ENCODE data around the gene SNTB2.

Gene SNTB2

GRCh38 chr16:69241926-69242325 is 55.0 kb downstream of the SNTB2 start:
- no peak overlapping the region for H4K8ac ChIP-seq (ENCODE audit: low read depth, low read length)
- no peaks in the 10 kb centered on the region for H3K79me1 ChIP-seq (ENCODE audit: low read depth, low read length)
- H3K23ac ChIP-seq (ENCODE audit: low read depth, low read length, poor library complexity): no peak overlapping the region
- H2AFZ ChIP-seq (ENCODE audit: low read length): no peak overlapping the region
- no peak overlapping the region for H3K18ac ChIP-seq (ENCODE audit: low read length)
- H3K4me1 ChIP-seq (ENCODE audit: control insufficient read depth in 2 of 2, insufficient read depth in 1 of 2, low read depth in 1 of 2, low read length in 2 of 2): peaks cover 0 to 6% of the 10 kb centered on the region in 2 donors
- no peak overlapping the region for H3K27ac ChIP-seq (replicated peaks; ENCODE audit: low read length)
- H2BK5ac ChIP-seq (ENCODE audit: low read length): no peak overlapping the region
- WGBS, 2 donors (ENCODE audit: extremely low coverage in 2 of 2, insufficient read length in 2 of 2, insufficient replicate concordance in 1 of 2): no CpG with 5 or more reads among the region's 4 CpGs
- H3K4me3 ChIP-seq (ENCODE audit: low read length in 2 of 2): no peak overlapping the region
- no peak overlapping the region for H3K14ac ChIP-seq (ENCODE audit: low read length)
- no peak overlapping the region for H2BK12ac ChIP-seq (ENCODE audit: low read length)
- H3K36me3 ChIP-seq (replicated peaks in 1 of 2; ENCODE audit: control insufficient read depth in 2 of 2, insufficient read depth in 2 of 2, low read length in 2 of 2): peaks cover 3 to 20% of the 10 kb centered on the region in 2 donors
- H2BK120ac ChIP-seq (ENCODE audit: low read depth, low read length): no peak overlapping the region
- no peak for DNase-seq (ENCODE audit: low spot score)
- no peak overlapping the region for H3K4ac ChIP-seq (ENCODE audit: low read length)
- H2BK15ac ChIP-seq (ENCODE audit: low read length): no peak overlapping the region
- no peak overlapping the region for H3K9ac ChIP-seq (ENCODE audit: low read depth, low read length, poor library complexity)
- H3K27me3 ChIP-seq (ENCODE audit: control insufficient read depth in 3 of 3, insufficient read depth in 3 of 3, low read depth in 1 of 3, low read length in 3 of 3): no peaks in the 10 kb centered on the region
- H2AK5ac ChIP-seq (ENCODE audit: low read depth, low read length): no peak overlapping the region
- no peak overlapping the region for H3K4me2 ChIP-seq (ENCODE audit: insufficient read depth, low read length, poor library complexity, severe bottlenecking)
- no peak overlapping the region for H4K91ac ChIP-seq (ENCODE audit: low read depth, low read length, poor library complexity)
- peaks cover 0 to 5% of the 10 kb centered on the region in 2 donors for H3K9me3 ChIP-seq (replicated peaks in 1 of 2; ENCODE audit: control insufficient read depth in 2 of 2, insufficient read depth in 1 of 2, low read depth in 1 of 2, low read length in 2 of 2)

- Histone ChIP-seq H3K4me2 (ENCODE audit: insufficient read depth, low read length, poor library complexity, severe bottlenecking) (no peak overlapping the region), H3K4me3 (ENCODE audit: low read length in 2 of 2) (no peak overlapping the region), H2AK5ac (ENCODE audit: low read depth, low read length) (no peak overlapping the region), H3K18ac (ENCODE audit: low read length) (no peak overlapping the region), H3K9me3 (replicated peaks in 1 of 2; ENCODE audit: control insufficient read depth in 2 of 2, insufficient read depth in 1 of 2, low read depth in 1 of 2, low read length in 2 of 2) (peaks cover 0 to 5% of the 10 kb centered on the region in 2 donors), H3K4me1 (ENCODE audit: control insufficient read depth in 2 of 2, insufficient read depth in 1 of 2, low read depth in 1 of 2, low read length in 2 of 2) (peaks cover 0 to 6% of the 10 kb centered on the region in 2 donors), H3K27ac (replicated peaks; ENCODE audit: low read length) (no peak overlapping the region), H3K79me1 (ENCODE audit: low read depth, low read length) (no peaks in the 10 kb centered on the region), H4K8ac (ENCODE audit: low read depth, low read length) (no peak overlapping the region), H3K9ac (ENCODE audit: low read depth, low read length, poor library complexity) (no peak overlapping the region), H2BK5ac (ENCODE audit: low read length) (no peak overlapping the region), H2BK120ac (ENCODE audit: low read depth, low read length) (no peak overlapping the region), H3K14ac (ENCODE audit: low read length) (no peak overlapping the region), H4K91ac (ENCODE audit: low read depth, low read length, poor library complexity) (no peak overlapping the region), H2BK15ac (ENCODE audit: low read length) (no peak overlapping the region), H2BK12ac (ENCODE audit: low read length) (no peak overlapping the region), H3K23ac (ENCODE audit: low read depth, low read length, poor library complexity) (no peak overlapping the region), H3K4ac (ENCODE audit: low read length) (no peak overlapping the region), H2AFZ (ENCODE audit: low read length) (no peak overlapping the region), H3K36me3 (replicated peaks in 1 of 2; ENCODE audit: control insufficient read depth in 2 of 2, insufficient read depth in 2 of 2, low read length in 2 of 2) (peaks cover 3 to 35% of the 10 kb centered on the region in 2 donors), H3K27me3 (ENCODE audit: control insufficient read depth in 3 of 3, insufficient read depth in 3 of 3, low read depth in 1 of 3, low read length in 3 of 3) (no peaks in the 10 kb centered on the region)
- DNase-seq (ENCODE audit: low spot score): no peak
- WGBS, 2 donors (ENCODE audit: extremely low coverage in 2 of 2, insufficient read length in 2 of 2, insufficient replicate concordance in 1 of 2): no CpG with 5 or more reads among the region's 2 CpGs
Observed at GRCh38 chr16:69243479-69243878, 56.5 kb downstream of the SNTB2 start.

- no peak overlapping the region for H3K4me3 ChIP-seq (ENCODE audit: low read length in 2 of 2)
- H3K79me1 ChIP-seq (ENCODE audit: low read depth, low read length): no peaks in the 10 kb centered on the region
- H3K14ac ChIP-seq (ENCODE audit: low read length): no peak overlapping the region
- H3K4ac ChIP-seq (ENCODE audit: low read length): no peak overlapping the region
- H2BK5ac ChIP-seq (ENCODE audit: low read length): no peak overlapping the region
- H2AFZ ChIP-seq (ENCODE audit: low read length): no peak overlapping the region
- H4K8ac ChIP-seq (ENCODE audit: low read depth, low read length): no peak overlapping the region
- no peak overlapping the region for H4K91ac ChIP-seq (ENCODE audit: low read depth, low read length, poor library complexity)
- H2BK15ac ChIP-seq (ENCODE audit: low read length): no peak overlapping the region
- WGBS, 2 donors (ENCODE audit: extremely low coverage in 2 of 2, insufficient read length in 2 of 2, insufficient replicate concordance in 1 of 2): no CpG with 5 or more reads among the region's 1 CpG
- H3K27me3 ChIP-seq (ENCODE audit: control insufficient read depth in 3 of 3, insufficient read depth in 3 of 3, low read depth in 1 of 3, low read length in 3 of 3): no peaks in the 10 kb centered on the region
- no peak overlapping the region for H2BK12ac ChIP-seq (ENCODE audit: low read length)
- H3K4me2 ChIP-seq (ENCODE audit: insufficient read depth, low read length, poor library complexity, severe bottlenecking): no peak overlapping the region
- H3K4me1 ChIP-seq (ENCODE audit: control insufficient read depth in 2 of 2, insufficient read depth in 1 of 2, low read depth in 1 of 2, low read length in 2 of 2): peaks cover 0 to 6% of the 10 kb centered on the region in 2 donors
- no peak overlapping the region for H2BK120ac ChIP-seq (ENCODE audit: low read depth, low read length)
- H3K9ac ChIP-seq (ENCODE audit: low read depth, low read length, poor library complexity): no peak overlapping the region
- no peak overlapping the region for H3K27ac ChIP-seq (replicated peaks; ENCODE audit: low read length)
- DNase-seq (ENCODE audit: low spot score): no peak
- H2AK5ac ChIP-seq (ENCODE audit: low read depth, low read length): no peak overlapping the region
- H3K36me3 ChIP-seq (replicated peaks in 1 of 2; ENCODE audit: control insufficient read depth in 2 of 2, insufficient read depth in 2 of 2, low read length in 2 of 2): peaks cover 3 to 39% of the 10 kb centered on the region in 2 donors
- peaks cover 0 to 5% of the 10 kb centered on the region in 2 donors for H3K9me3 ChIP-seq (replicated peaks in 1 of 2; ENCODE audit: control insufficient read depth in 2 of 2, insufficient read depth in 1 of 2, low read depth in 1 of 2, low read length in 2 of 2)
- H3K18ac ChIP-seq (ENCODE audit: low read length): no peak overlapping the region
- H3K23ac ChIP-seq (ENCODE audit: low read depth, low read length, poor library complexity): no peak overlapping the region
Observed at GRCh38 chr16:69244336-69244735, 57.4 kb downstream of the SNTB2 start.

DNA sequence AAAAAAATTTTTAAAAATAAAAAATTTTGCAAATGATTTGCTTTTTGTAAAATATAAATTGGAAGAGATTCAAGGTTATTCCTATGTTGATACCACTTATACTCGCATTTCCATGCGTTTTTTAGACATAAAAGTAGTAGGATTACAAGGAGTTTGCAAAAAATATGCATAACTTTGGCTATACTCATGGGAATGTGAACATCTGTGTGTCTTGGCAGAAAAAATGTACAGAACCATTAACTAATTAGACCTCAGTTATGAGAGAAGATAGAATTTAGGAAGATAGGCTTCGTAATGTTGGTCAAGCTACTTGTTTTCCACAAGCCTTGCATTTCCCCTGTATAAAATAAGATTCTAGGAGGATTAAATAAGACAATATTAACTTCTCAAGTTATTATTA is 63.1 kb downstream of the SNTB2 start:
- no peak overlapping the region for H3K27ac ChIP-seq (replicated peaks; ENCODE audit: low read length)
- H3K18ac ChIP-seq (ENCODE audit: low read length): no peak overlapping the region
- H2BK5ac ChIP-seq (ENCODE audit: low read length): no peak overlapping the region
- no peak overlapping the region for H4K8ac ChIP-seq (ENCODE audit: low read depth, low read length)
- no peak overlapping the region for H2BK15ac ChIP-seq (ENCODE audit: low read length)
- H3K4me3 ChIP-seq (ENCODE audit: low read length in 2 of 2): no peak overlapping the region
- H3K4me1 ChIP-seq (ENCODE audit: control insufficient read depth in 2 of 2, insufficient read depth in 1 of 2, low read depth in 1 of 2, low read length in 2 of 2): no peaks in the 10 kb centered on the region
- whole genome bisulfite sequencing, 2 donors (ENCODE audit: extremely low coverage in 2 of 2, insufficient read length in 2 of 2, insufficient replicate concordance in 1 of 2): no CpG with 5 or more reads among the region's 3 CpGs
- H3K27me3 ChIP-seq (ENCODE audit: control insufficient read depth in 3 of 3, insufficient read depth in 3 of 3, low read depth in 1 of 3, low read length in 3 of 3): no peaks in the 10 kb centered on the region
- H3K4ac ChIP-seq (ENCODE audit: low read length): no peak overlapping the region
- no peak overlapping the region for H2AFZ ChIP-seq (ENCODE audit: low read length)
- no peak for DNase-seq (ENCODE audit: low spot score)
- no peak overlapping the region for H3K4me2 ChIP-seq (ENCODE audit: insufficient read depth, low read length, poor library complexity, severe bottlenecking)
- H4K91ac ChIP-seq (ENCODE audit: low read depth, low read length, poor library complexity): no peak overlapping the region
- H2BK120ac ChIP-seq (ENCODE audit: low read depth, low read length): no peak overlapping the region
- no peak overlapping the region for H3K23ac ChIP-seq (ENCODE audit: low read depth, low read length, poor library complexity)
- no peak overlapping the region for H2AK5ac ChIP-seq (ENCODE audit: low read depth, low read length)
- peaks cover 0 to 5% of the 10 kb centered on the region in 2 donors for H3K9me3 ChIP-seq (replicated peaks in 1 of 2; ENCODE audit: control insufficient read depth in 2 of 2, insufficient read depth in 1 of 2, low read depth in 1 of 2, low read length in 2 of 2)
- H3K9ac ChIP-seq (ENCODE audit: low read depth, low read length, poor library complexity): no peak overlapping the region
- peaks cover 3 to 67% of the 10 kb centered on the region in 2 donors for H3K36me3 ChIP-seq (replicated peaks in 1 of 2; ENCODE audit: control insufficient read depth in 2 of 2, insufficient read depth in 2 of 2, low read length in 2 of 2)
- no peaks in the 10 kb centered on the region for H3K79me1 ChIP-seq (ENCODE audit: low read depth, low read length)
- no peak overlapping the region for H2BK12ac ChIP-seq (ENCODE audit: low read length)
- H3K14ac ChIP-seq (ENCODE audit: low read length): no peak overlapping the region

Measured in neuronal stem cell (in vitro differentiated cells).